ENCODE results near the gene CHRM2. TPM values are rescaled to one million over a fixed set of nuclear protein-coding genes. Genes with fewer than 3 reads are reported as not detected.

The CHRM2 gene
- total and polyA plus RNA-seq, 2 donors (not counting 1 experiment from before 2014, with no cell fraction given), result 7.9 to 47.1 TPM

GRCh38 chr7:136877990-136878389, 9.5 kb downstream of the CHRM2 start:
- no peak overlapping the region for H3K4me2 ChIP-seq (ENCODE audit: extremely low read depth, insufficient read depth, low read length)
- DNase-seq (ENCODE audit: low read depth in 2 of 2), result no peak
- no peaks in the 10 kb centered on the region for H3K36me3 ChIP-seq (ENCODE audit: control insufficient read depth, insufficient read depth, low read length)
- H3K27ac ChIP-seq (ENCODE audit: insufficient read depth, low read length), result no peak overlapping the region
- no peaks in the 10 kb centered on the region for H3K9me3 ChIP-seq (ENCODE audit: control insufficient read depth, insufficient read depth, low read depth, low read length)
- no peak overlapping the region for H3K9ac ChIP-seq (ENCODE audit: insufficient read depth, low read length)
- no peaks in the 10 kb centered on the region for H3K27me3 ChIP-seq (ENCODE audit: control insufficient read depth, insufficient read depth, low read length)
- H3K79me2 ChIP-seq (ENCODE audit: control insufficient read depth, insufficient read depth, low read length), result no peaks in the 10 kb centered on the region
- TF ChIP-seq CTCF (conservative IDR thresholded peaks at IDR 0.05 in 1 of 2, IDR thresholded peaks at IDR 0.05 in 1 of 2; ENCODE audit: low read depth in 1 of 2, low read length in 2 of 2) (no peak), EZH2 (IDR thresholded peaks at IDR 0.05; ENCODE audit: low read length, missing control alignments) (no peak)
- H4K20me1 ChIP-seq (ENCODE audit: control insufficient read depth, extremely low read depth, insufficient read depth, low read length), result no peaks in the 10 kb centered on the region
- no peaks in the 10 kb centered on the region for H3K4me1 ChIP-seq (ENCODE audit: control insufficient read depth, extremely low read depth, insufficient read depth, low read length)
- H3K4me3 ChIP-seq (replicated peaks in 1 of 4; ENCODE audit: control extremely low read depth in 1 of 4, insufficient read depth in 1 of 4, low read depth in 3 of 4, low read length in 4 of 4), result no peak overlapping the region
- H2AFZ ChIP-seq (ENCODE audit: low read length), result no peak overlapping the region

GRCh38 chr7:136878878-136879277, 10.4 kb downstream of the CHRM2 start:
- H4K20me1 ChIP-seq (ENCODE audit: control insufficient read depth, extremely low read depth, insufficient read depth, low read length), result no peaks in the 10 kb centered on the region
- H3K4me2 ChIP-seq (ENCODE audit: extremely low read depth, insufficient read depth, low read length), result no peak overlapping the region
- no peak overlapping the region for H3K4me3 ChIP-seq (replicated peaks in 1 of 4; ENCODE audit: control extremely low read depth in 1 of 4, insufficient read depth in 1 of 4, low read depth in 3 of 4, low read length in 4 of 4)
- DNase-seq (ENCODE audit: low read depth in 2 of 2), result peak in 1 of 2 donors; percentile 6
- no peak overlapping the region for H3K27ac ChIP-seq (ENCODE audit: insufficient read depth, low read length)
- H3K4me1 ChIP-seq (ENCODE audit: control insufficient read depth, extremely low read depth, insufficient read depth, low read length), result no peaks in the 10 kb centered on the region
- no peaks in the 10 kb centered on the region for H3K36me3 ChIP-seq (ENCODE audit: control insufficient read depth, insufficient read depth, low read length)
- TF ChIP-seq EZH2 (IDR thresholded peaks at IDR 0.05; ENCODE audit: low read length, missing control alignments), result no peak
- TF ChIP-seq CTCF (conservative IDR thresholded peaks at IDR 0.05 in 1 of 2, IDR thresholded peaks at IDR 0.05 in 1 of 2; ENCODE audit: low read depth in 1 of 2, low read length in 2 of 2), result no peak
- no peak overlapping the region for H3K9ac ChIP-seq (ENCODE audit: insufficient read depth, low read length)
- H3K27me3 ChIP-seq (ENCODE audit: control insufficient read depth, insufficient read depth, low read length), result no peaks in the 10 kb centered on the region
- H2AFZ ChIP-seq (ENCODE audit: low read length), result no peak overlapping the region
- no peaks in the 10 kb centered on the region for H3K79me2 ChIP-seq (ENCODE audit: control insufficient read depth, insufficient read depth, low read length)
- H3K9me3 ChIP-seq (ENCODE audit: control insufficient read depth, insufficient read depth, low read depth, low read length), result no peaks in the 10 kb centered on the region

GRCh38 chr7:136883046-136883445, 14.6 kb downstream of the CHRM2 start:
- H3K36me3 ChIP-seq (ENCODE audit: control insufficient read depth, insufficient read depth, low read length), result no peaks in the 10 kb centered on the region

More at GRCh38 chr7:136883046-136883445, 14.6 kb downstream of the CHRM2 start:
- Histone ChIP-seq H3K9me3 (ENCODE audit: control insufficient read depth, insufficient read depth, low read depth, low read length) (no peaks in the 10 kb centered on the region), H3K4me1 (ENCODE audit: control insufficient read depth, extremely low read depth, insufficient read depth, low read length) (no peaks in the 10 kb centered on the region), H3K4me2 (ENCODE audit: extremely low read depth, insufficient read depth, low read length) (no peak overlapping the region), H3K79me2 (ENCODE audit: control insufficient read depth, insufficient read depth, low read length) (no peaks in the 10 kb centered on the region), H2AFZ (ENCODE audit: low read length) (no peak overlapping the region), H3K27ac (ENCODE audit: insufficient read depth, low read length) (no peak overlapping the region), H4K20me1 (ENCODE audit: control insufficient read depth, extremely low read depth, insufficient read depth, low read length) (no peaks in the 10 kb centered on the region), H3K9ac (ENCODE audit: insufficient read depth, low read length) (no peak overlapping the region), H3K27me3 (ENCODE audit: control insufficient read depth, insufficient read depth, low read length) (no peaks in the 10 kb centered on the region), H3K4me3 (replicated peaks in 1 of 4; ENCODE audit: control extremely low read depth in 1 of 4, insufficient read depth in 1 of 4, low read depth in 3 of 4, low read length in 4 of 4) (no peak overlapping the region)
- TF ChIP-seq CTCF (conservative IDR thresholded peaks at IDR 0.05 in 1 of 2, IDR thresholded peaks at IDR 0.05 in 1 of 2; ENCODE audit: low read depth in 1 of 2, low read length in 2 of 2) (peak in 1 of 2 donors; percentile 7), EZH2 (IDR thresholded peaks at IDR 0.05; ENCODE audit: low read length, missing control alignments) (no peak)
- peak in 1 of 2 donors; percentile 6 for DNase-seq (ENCODE audit: low read depth in 2 of 2)
